ENCODE results near the gene HOMEZ.

Gene HOMEZ

GRCh38 chr14:23297096-23297495 lies 11.2 kb upstream of the HOMEZ start:
- H3K4me3 Mint-ChIP-seq = no peak overlapping the region
- peak overlapping the region; percentile 26 for H3K27ac Mint-ChIP-seq
- H3K9me3 Mint-ChIP-seq = no peaks in the 10 kb centered on the region
- no peak for TF ChIP-seq CTCF (IDR thresholded peaks at IDR 0.05)
- no peak for DNase-seq
- peaks cover 15% of the 10 kb centered on the region for H3K27me3 Mint-ChIP-seq (ENCODE audit: low read depth, poor library complexity)
- peaks cover 28% of the 10 kb centered on the region for H3K4me1 Mint-ChIP-seq
- H3K36me3 Mint-ChIP-seq (ENCODE audit: low read depth) = peaks cover 23% of the 10 kb centered on the region

- peaks cover 23% of the 10 kb centered on the region for H3K36me3 Mint-ChIP-seq (ENCODE audit: low read depth)
- no peak for DNase-seq
- H3K4me1 Mint-ChIP-seq = peaks cover 28% of the 10 kb centered on the region
- H3K4me3 Mint-ChIP-seq = no peak overlapping the region
- H3K27ac Mint-ChIP-seq = peak overlapping the region; percentile 13
- peaks cover 24% of the 10 kb centered on the region for H3K27me3 Mint-ChIP-seq (ENCODE audit: low read depth, poor library complexity)
- no peak for TF ChIP-seq CTCF (IDR thresholded peaks at IDR 0.05)
- H3K9me3 Mint-ChIP-seq = no peaks in the 10 kb centered on the region
These were observed 10.3 kb upstream of the HOMEZ start for GRCh38 chr14:23296012-23296777.

GRCh38 chr14:23294734-23295561 lies 9.0 kb upstream of the HOMEZ start:
- no peak overlapping the region for H3K4me3 Mint-ChIP-seq
- peaks cover 37% of the 10 kb centered on the region for H3K27me3 Mint-ChIP-seq (ENCODE audit: low read depth, poor library complexity)
- TF ChIP-seq CTCF (IDR thresholded peaks at IDR 0.05) = peak; percentile 82
- H3K9me3 Mint-ChIP-seq = no peaks in the 10 kb centered on the region
- DNase-seq = peak; percentile 45
- H3K27ac Mint-ChIP-seq = no peak overlapping the region
- peaks cover 23% of the 10 kb centered on the region for H3K36me3 Mint-ChIP-seq (ENCODE audit: low read depth)
- peaks cover 17% of the 10 kb centered on the region for H3K4me1 Mint-ChIP-seq

GRCh38 chr14:23286902-23287479 lies 1.1 kb upstream of the HOMEZ start:
- peaks cover 40% of the 10 kb centered on the region for H3K27me3 Mint-ChIP-seq (ENCODE audit: low read depth, poor library complexity)
- DNase-seq = no peak
- no peak for TF ChIP-seq CTCF (IDR thresholded peaks at IDR 0.05)
- no peaks in the 10 kb centered on the region for H3K9me3 Mint-ChIP-seq
- H3K36me3 Mint-ChIP-seq (ENCODE audit: low read depth) = no peaks in the 10 kb centered on the region
- H3K27ac Mint-ChIP-seq = peak overlapping the region; percentile 100
- peaks cover 40% of the 10 kb centered on the region for H3K4me1 Mint-ChIP-seq
- peak overlapping the region; percentile 97 for H3K4me3 Mint-ChIP-seq

GRCh38 chr14:23285530-23286019 lies 357 bp downstream of the HOMEZ start:
- H3K36me3 Mint-ChIP-seq (ENCODE audit: low read depth) = no peaks in the 10 kb centered on the region
- H3K27me3 Mint-ChIP-seq (ENCODE audit: low read depth, poor library complexity) = peaks cover 25% of the 10 kb centered on the region
- DNase-seq = no peak
- no peaks in the 10 kb centered on the region for H3K9me3 Mint-ChIP-seq
- peak overlapping the region; percentile 78 for H3K27ac Mint-ChIP-seq
- H3K4me3 Mint-ChIP-seq = peak overlapping the region; percentile 97
- peaks cover 48% of the 10 kb centered on the region for H3K4me1 Mint-ChIP-seq
- TF ChIP-seq CTCF (IDR thresholded peaks at IDR 0.05) = no peak
